SK-N-SH (cell line): ENCODE results near the gene KIF5C. TPM values are rescaled to one million over a fixed set of nuclear protein-coding genes. Genes with fewer than 3 reads are reported as not detected.

Experiments used
- CTCF ChIA-PET: fragments of 300-600, 350-600 bp; formaldehyde crosslinking; extraction: SDS; loops from one replicate; lab custom pipeline; 2021; lab: Yijun Ruan, JAX
- POLR2A ChIA-PET: fragments of 350-600 bp; sonication (Branson Sonifier 250); formaldehyde crosslinking; extraction: SDS; loops from one replicate; lab custom pipeline; 2020; ENCODE audit warnings: antibody characterized with exemption, inconsistent platforms; lab: Yijun Ruan, JAX
- DNase-seq: peaks from one replicate; pipeline ENCODE4 v3.0.0; 2012
- H2AFZ ChIP-seq: fragments of 200-600 bp; sonication (generic); 2 replicates; pipeline ENCODE4 v1.8.1; 2016; ENCODE audit warnings: antibody characterized with exemption, mild to moderate bottlenecking, low read depth
- H3F3A ChIP-seq: fragments of 200-600 bp; sonication (generic); replicated peaks from 2 replicates; pipeline ENCODE3; 2016; ENCODE audit warnings: antibody characterized with exemption, mild to moderate bottlenecking; ENCODE audit not compliant: insufficient read depth
- H3K27ac ChIP-seq, 2 experiments: fragments of 200-500 bp in 1 of 2; fragments of 200-600 bp in 1 of 2; sonication (Bioruptor generic) in 1 of 2; sonication (generic), shearing (Covaris generic) in 1 of 2; 2 replicates each; pipeline versions ENCODE4 v1.5.1 to v1.6.1; 2014 to 2016; ENCODE audit warnings: low read depth in 2 of 2, inconsistent platforms in 1 of 2, low read length in 1 of 2, mild to moderate bottlenecking in 1 of 2, mixed read lengths in 1 of 2
- H3K27me3 ChIP-seq: fragments of 200-600 bp; sonication (generic), shearing (Covaris generic); 2 replicates; pipeline ENCODE4 v1.6.1; 2016; ENCODE audit warnings: mixed run types; ENCODE audit not compliant: insufficient read depth
- H3K36me3 ChIP-seq, 2 experiments: fragments of 200-500 bp in 1 of 2; fragments of 200-600 bp in 1 of 2; sonication (Bioruptor generic) in 1 of 2; sonication (generic) in 1 of 2; replicated peaks in 1 of 2; 2 replicates each; pipeline versions ENCODE3 to v1.5.1; 2014 to 2016; ENCODE audit warnings: low read length in 1 of 2, mild to moderate bottlenecking in 1 of 2; ENCODE audit not compliant: insufficient read depth in 2 of 2, control insufficient read depth in 1 of 2
- H3K4me1 ChIP-seq, 2 experiments: fragments of 200-500 bp in 1 of 2; fragments of 200-600 bp in 1 of 2; sonication (Bioruptor generic) in 1 of 2; sonication (generic), shearing (Covaris generic) in 1 of 2; 2 replicates each; pipeline versions ENCODE4 v1.5.1 to v1.6.1; 2014 to 2016; ENCODE audit warnings: low read depth in 1 of 2, low read length in 1 of 2, mixed run types in 1 of 2; ENCODE audit not compliant: insufficient read depth in 2 of 2, control insufficient read depth in 1 of 2
- H3K4me2 ChIP-seq: fragments of 200-600 bp; sonication (generic), shearing (Covaris generic); 2 replicates; pipeline ENCODE4 v1.6.1; 2017; ENCODE audit warnings: mixed run types
- H3K4me3 ChIP-seq, 2 experiments: fragments of 200-500 bp in 1 of 2; fragments of 200-600 bp in 1 of 2; sonication (Bioruptor generic) in 1 of 2; sonication (generic), shearing (Covaris generic) in 1 of 2; 2 replicates each; pipeline versions ENCODE4 v1.5.1 to v1.8.1; 2014 to 2016; ENCODE audit warnings: low read depth in 2 of 2, inconsistent platforms in 1 of 2, low read length in 1 of 2, mild to moderate bottlenecking in 1 of 2, mixed read lengths in 1 of 2, moderate library complexity in 1 of 2
- H3K79me2 ChIP-seq: fragments of 200-600 bp; sonication (generic); 2 replicates; pipeline ENCODE4 v1.8.1; 2017; ENCODE audit warnings: mild to moderate bottlenecking; ENCODE audit not compliant: insufficient read depth
- H3K9ac ChIP-seq: fragments of 200-600 bp; sonication (generic); 2 replicates; pipeline ENCODE4 v1.6.1; 2017; ENCODE audit warnings: mixed run types
- H3K9me2 ChIP-seq: fragments of 200-600 bp; sonication (generic); 2 replicates; pipeline ENCODE4 v1.6.1; 2017; ENCODE audit warnings: mixed run types
- H3K9me3 ChIP-seq: fragments of 200-600 bp; sonication (generic); 2 replicates; pipeline ENCODE4 v1.6.1; 2017; ENCODE audit warnings: mixed run types, mild to moderate bottlenecking, moderate library complexity
- H4K20me1 ChIP-seq: fragments of 200-600 bp; sonication (generic); 2 replicates; pipeline ENCODE4 v1.6.1; 2017; ENCODE audit warnings: mild to moderate bottlenecking, mixed run types; ENCODE audit not compliant: insufficient read depth
- CHD2 ChIP-seq: fragments of 150-350 bp; IDR thresholded peaks from 2 replicates; pipeline ENCODE4 v1.6.1; 2018; ENCODE audit warnings: low read length; ENCODE audit not compliant: partially characterized antibody
- CTCF ChIP-seq: fragments of 200-600 bp; sonication (generic); IDR thresholded peaks from 2 replicates; pipeline ENCODE4 v1.6.1; 2017; ENCODE audit warnings: antibody characterized with exemption, mild to moderate bottlenecking, moderate library complexity
- FOXJ3 ChIP-seq: sonication (generic); formaldehyde crosslinking; IDR thresholded peaks from 2 replicates; pipeline ENCODE4 v1.5.1; 2020; ENCODE audit warnings: mild to moderate bottlenecking, missing genetic modification reagents
- GATA2 ChIP-seq: sonication (generic); formaldehyde crosslinking; IDR thresholded peaks from 2 replicates; pipeline ENCODE4 v1.5.0; 2020; ENCODE audit warnings: mild to moderate bottlenecking, missing genetic modification reagents
- IRF3 ChIP-seq: fragments of 150-350 bp; IDR thresholded peaks from 2 replicates; pipeline ENCODE4 v1.6.1; 2016; ENCODE audit warnings: mild to moderate bottlenecking, low read depth, low read length
- MEF2A ChIP-seq: IDR thresholded peaks from 2 replicates; pipeline ENCODE4 v1.4.0; 2012; ENCODE audit warnings: low read depth, borderline replicate concordance
- MXI1 ChIP-seq: IDR thresholded peaks from 2 replicates; pipeline ENCODE4 v1.6.1; 2012; ENCODE audit warnings: mild to moderate bottlenecking, low read depth, low read length, improper control_type of control experiment
- NFIC ChIP-seq: IDR thresholded peaks from 2 replicates; pipeline ENCODE4 v1.4.0; 2012; ENCODE audit warnings: borderline replicate concordance
- PBX3 ChIP-seq: IDR thresholded peaks from 2 replicates; pipeline ENCODE4; 2012
- POLR2AphosphoS5 ChIP-seq: IDR thresholded peaks from 2 replicates; pipeline ENCODE4 v1.6.1; 2012; ENCODE audit warnings: low read depth, low read length
- RAD21 ChIP-seq: IDR thresholded peaks from 2 replicates; pipeline ENCODE4 v1.6.1; 2012; ENCODE audit warnings: mild to moderate bottlenecking, low read length
- RFX5 ChIP-seq: IDR thresholded peaks from 2 replicates; pipeline ENCODE4 v1.6.1; 2012; ENCODE audit warnings: mild to moderate bottlenecking, improper control_type of control experiment, low read length
- RXRA ChIP-seq: IDR thresholded peaks from 2 replicates; pipeline ENCODE4 v1.4.0; 2012; ENCODE audit warnings: low read depth, mild to moderate bottlenecking, borderline replicate concordance
- SIN3A ChIP-seq: IDR thresholded peaks from 2 replicates; pipeline ENCODE4 v1.6.1; 2012; ENCODE audit warnings: low read depth, mild to moderate bottlenecking, low read length, moderate library complexity, borderline replicate concordance
- SMC3 ChIP-seq: IDR thresholded peaks from 2 replicates; pipeline ENCODE4 v1.6.1; 2012; ENCODE audit warnings: low read depth, low read length, improper control_type of control experiment
- TCF12 ChIP-seq: IDR thresholded peaks from 2 replicates; pipeline ENCODE4 v1.4.0; 2012
- TEAD4 ChIP-seq: IDR thresholded peaks from 2 replicates; pipeline ENCODE4 v1.4.0; 2012; ENCODE audit warnings: mild to moderate bottlenecking, borderline replicate concordance; ENCODE audit not compliant: insufficient read depth
- USF1 ChIP-seq: IDR thresholded peaks from 2 replicates; pipeline ENCODE4 v1.4.0; 2012; ENCODE audit warnings: low read depth, borderline replicate concordance
- USF2 ChIP-seq: fragments of 150-350 bp; IDR thresholded peaks from 2 replicates; pipeline ENCODE4 v1.6.1; 2017; ENCODE audit warnings: antibody characterized with exemption, low read length, low read depth, borderline replicate concordance
- YY1 ChIP-seq: IDR thresholded peaks from 2 replicates; pipeline ENCODE4 v1.4.0; 2012; ENCODE audit warnings: low read depth, mild to moderate bottlenecking
- WGBS: methylation state at CpG from one replicate; pipeline ENCODE4 v1.1.6; 2017; ENCODE audit warnings: low lambda C conversion rate; 5-methylcytosine and 5-hydroxymethylcytosine counted together
- polyA plus RNA-seq, 3 experiments: library from polyadenylated mRNA; depleted of rRNA; stranded (reverse); fragments of >200 nt; gene quantifications; 2 replicates each; pipeline ENCODE4 v1.2.3, GENCODE V29; 2012

KIF5C gene
- polyA plus RNA-seq, 1 of the 3 experiments (the other 2 are of a cell fraction), result 3.9 TPM

GRCh38 chr2:148922776-148923475 lies 47.9 kb downstream of the KIF5C start:
- 65% methylated on average over 3 of the region's 3 CpGs for WGBS

GRCh38 chr2:148924514-148925178 lies 49.6 kb downstream of the KIF5C start:
- no peak overlapping the region for H3K4me3 ChIP-seq
- no peak overlapping the region for H3K27ac ChIP-seq
- no peak overlapping the region for H3K4me2 ChIP-seq
- H3K4me1 ChIP-seq, result peaks cover 0 to 10% of the 10 kb centered on the region in 2 experiments; a peak in 1 of 4 replicates
- H3K9me3 ChIP-seq, result no peaks in the 10 kb centered on the region
- no peak for DNase-seq
- WGBS, result 78% methylated on average over 4 of the region's 4 CpGs
- H3K27me3 ChIP-seq, result no peaks in the 10 kb centered on the region
- TF ChIP-seq CTCF (no peak), MEF2A (no peak), MXI1 (no peak), FOXJ3 (CRISPR knock-in tag) (no peak), NFIC (no peak), IRF3 (no peak), SIN3A (no peak), CHD2 (no peak), TEAD4 (no peak), USF1 (no peak), RAD21 (no peak), SMC3 (no peak), RXRA (no peak), YY1 (no peak), PBX3 (no peak), TCF12 (no peak), USF2 (no peak), GATA2 (CRISPR knock-in tag) (no peak)
- TF ChIP-seq, all 33 proteins: peak for 0
- Histone ChIP-seq H2AFZ (no peak overlapping the region), H3K36me3 (no peaks in the 10 kb centered on the region), H3K9ac (no peak overlapping the region), H3K9me2 (no peaks in the 10 kb centered on the region), H3K79me2 (no peaks in the 10 kb centered on the region), H4K20me1 (no peaks in the 10 kb centered on the region), H3F3A (no peaks in the 10 kb centered on the region)
- ChIA-PET CTCF (interaction anchor here (0.7 to 1.4 kb wide), 3 partner anchors 14 to 66 kb away, joined by 3 to 4 read pairs (median 4); no protein-coding TSS in a partner anchor), POLR2A (no interaction called here)

More at GRCh38 chr2:148922776-148923475, 47.9 kb downstream of the KIF5C start:
- Histone ChIP-seq H3K27ac (no peak overlapping the region; a peak in 1 of 4 replicates), H3K4me1 (peaks cover 0 to 4% of the 10 kb centered on the region in 2 experiments; a peak in 1 of 4 replicates), H3K4me3 (no peak overlapping the region), H2AFZ (no peak overlapping the region), H4K20me1 (no peaks in the 10 kb centered on the region), H3K36me3 (no peaks in the 10 kb centered on the region), H3K4me2 (no peak overlapping the region), H3K9me3 (no peaks in the 10 kb centered on the region), H3F3A (no peaks in the 10 kb centered on the region), H3K9me2 (no peaks in the 10 kb centered on the region), H3K79me2 (no peaks in the 10 kb centered on the region), H3K9ac (no peak overlapping the region), H3K27me3 (no peaks in the 10 kb centered on the region)
- ChIA-PET POLR2A (no interaction called here), CTCF (interaction anchor here (0.9 to 1.2 kb wide), 5 partner anchors 13 to 278 kb away, joined by 3 to 5 read pairs (median 3); no protein-coding TSS in a partner anchor)
- TF ChIP-seq POLR2AphosphoS5, result no peak
- TF ChIP-seq MEF2A, result no peak
- TF ChIP-seq RFX5, result no peak
- no peak for DNase-seq
